H1 (cell line): ENCODE data around the gene NLK. TPM values are rescaled to one million over a fixed set of nuclear protein-coding genes. Genes with fewer than 3 reads are reported as not detected.

ENCODE experiments used
- CTCF ChIA-PET: fragments of 300-600 bp; sonication (Branson Sonifier 250); formaldehyde crosslinking; loops from one replicate; lab custom pipeline; 2021; ENCODE audit not compliant: partially characterized antibody; lab: Charles Lee
- POLR2A ChIA-PET: fragments of 300-600 bp; sonication (Branson Sonifier 250); formaldehyde crosslinking; loops from one replicate; lab custom pipeline; 2021; ENCODE audit warnings: inconsistent platforms; ENCODE audit not compliant: partially characterized antibody; lab: Charles Lee
- DNase-seq, 2 experiments: peaks; one replicate each; pipeline versions ENCODE4 v3.0.0 to v3.0.0-alpha.2; 2010 to 2022; ENCODE audit warnings: low spot score in 2 of 2, low read depth in 1 of 2, mixed read lengths in 1 of 2
- FAIRE-seq: peaks from 2 replicates; lab custom pipeline; 2011; peaks lifted over from hg19 to GRCh38; lab: Jason Lieb, UNC
- H2AFZ ChIP-seq: 2 replicates; pipeline ENCODE4 v1.8.1; 2012; ENCODE audit warnings: low read length, inconsistent platforms
- H2AK5ac ChIP-seq: 2 replicates; pipeline ENCODE4 v1.6.1; 2013; ENCODE audit warnings: low read depth, low read length
- H2BK120ac ChIP-seq: replicated peaks from 2 replicates; pipeline ENCODE3; 2013; ENCODE audit warnings: low read depth, low read length, inconsistent platforms
- H2BK12ac ChIP-seq: 2 replicates; pipeline ENCODE4 v1.6.1; 2013; ENCODE audit warnings: low read depth, low read length
- H2BK15ac ChIP-seq: 2 replicates; pipeline ENCODE4 v1.6.1; 2013; ENCODE audit warnings: low read length
- H2BK20ac ChIP-seq: 2 replicates; pipeline ENCODE4 v1.6.1; 2013; ENCODE audit warnings: low read length
- H2BK5ac ChIP-seq: 2 replicates; pipeline ENCODE4 v1.6.1; 2013; ENCODE audit warnings: low read depth, low read length
- H3K14ac ChIP-seq: 2 replicates; pipeline ENCODE4 v1.6.1; 2013; ENCODE audit warnings: inconsistent platforms; ENCODE audit not compliant: insufficient read length
- H3K18ac ChIP-seq: 2 replicates; pipeline ENCODE4 v1.6.1; 2013; ENCODE audit warnings: low read length; ENCODE audit errors: extremely low read depth
- H3K23ac ChIP-seq: 2 replicates; pipeline ENCODE4 v1.6.1; 2013; ENCODE audit warnings: inconsistent platforms; ENCODE audit not compliant: insufficient read length
- H3K23me2 ChIP-seq: 2 replicates; pipeline ENCODE4 v1.6.1; 2013; ENCODE audit warnings: low read depth, low read length
- H3K27ac ChIP-seq: 2 replicates; pipeline ENCODE4 v1.6.1; 2011; ENCODE audit warnings: low read depth, low read length, inconsistent platforms
- H3K27me3 ChIP-seq, 4 experiments: replicated peaks in 1 of 4; 1 replicate in 1 of 4; 2 replicates in 3 of 4; pipeline versions ENCODE4 v1.6.1 to v1.8.1; 2011 to 2013; ENCODE audit warnings: low read length in 3 of 4, mild to moderate bottlenecking in 3 of 4, inconsistent platforms in 2 of 4, mixed read lengths in 2 of 4, moderate library complexity in 1 of 4; ENCODE audit not compliant: control insufficient read depth in 3 of 4, insufficient read depth in 3 of 4; ENCODE audit errors: extremely low read depth in 1 of 4
- H3K36me3 ChIP-seq, 4 experiments: 2 replicates each; pipeline versions ENCODE4 v1.6.1 to v1.8.1; 2011 to 2013; ENCODE audit warnings: mild to moderate bottlenecking in 4 of 4, low read length in 3 of 4, moderate library complexity in 2 of 4, control low read depth in 1 of 4, inconsistent platforms in 1 of 4; ENCODE audit not compliant: insufficient read depth in 4 of 4, control insufficient read depth in 2 of 4
- H3K4ac ChIP-seq: replicated peaks from 2 replicates; pipeline ENCODE3; 2013; ENCODE audit warnings: low read length, low read depth, mixed read lengths, inconsistent platforms; ENCODE audit not compliant: insufficient read length
- H3K4me1 ChIP-seq, 4 experiments: replicated peaks in 1 of 4; 1 replicate in 1 of 4; 2 replicates in 3 of 4; pipeline versions ENCODE4 v1.6.1 to v1.8.1; 2011 to 2013; ENCODE audit warnings: low read length in 3 of 4, inconsistent platforms in 2 of 4, mixed read lengths in 1 of 4; ENCODE audit not compliant: insufficient read depth in 4 of 4, control insufficient read depth in 3 of 4
- H3K4me2 ChIP-seq, 2 experiments: 2 replicates each; pipeline versions ENCODE4 v1.6.1 to v1.8.1; 2011 to 2013; ENCODE audit warnings: low read depth in 2 of 2, low read length in 2 of 2, control low read depth in 1 of 2, inconsistent platforms in 1 of 2, mild to moderate bottlenecking in 1 of 2; ENCODE audit not compliant: insufficient read depth in 1 of 2
- H3K4me3 ChIP-seq, 4 experiments: fragments of 200-600, 300-600 bp in 1 of 4; sonication (generic), shearing (Covaris generic), sonication (Bioruptor Twin) in 1 of 4; 2 replicates each; pipeline versions ENCODE4 v1.5.1 to v1.8.1; 2011 to 2016; ENCODE audit warnings: low read length in 4 of 4, low read depth in 3 of 4, control low read depth in 2 of 4, inconsistent platforms in 2 of 4, mild to moderate bottlenecking in 2 of 4, mixed read lengths in 1 of 4, moderate library complexity in 1 of 4; ENCODE audit not compliant: insufficient read depth in 2 of 4; ENCODE audit errors: extremely low read depth in 1 of 4
- H3K56ac ChIP-seq: replicated peaks from 2 replicates; pipeline ENCODE3; 2013; ENCODE audit warnings: low read depth, mild to moderate bottlenecking, mixed read lengths, low read length, inconsistent platforms; ENCODE audit not compliant: insufficient read length
- H3K79me1 ChIP-seq: 2 replicates; pipeline ENCODE4 v1.6.1; 2013; ENCODE audit warnings: low read depth, low read length, control low read depth
- H3K79me2 ChIP-seq, 2 experiments: 2 replicates each; pipeline versions ENCODE4 v1.6.1 to v1.8.1; 2012 to 2013; ENCODE audit warnings: low read length in 2 of 2, mild to moderate bottlenecking in 2 of 2, inconsistent platforms in 1 of 2; ENCODE audit not compliant: insufficient read depth in 2 of 2, control insufficient read depth in 1 of 2
- H3K9ac ChIP-seq, 4 experiments: replicated peaks in 1 of 4; 1 replicate in 1 of 4; 2 replicates in 3 of 4; pipeline versions ENCODE4 v1.6.1 to v1.8.1; 2011 to 2013; ENCODE audit warnings: low read depth in 3 of 4, low read length in 3 of 4, control low read depth in 2 of 4, mild to moderate bottlenecking in 2 of 4, moderate library complexity in 2 of 4, inconsistent platforms in 1 of 4; ENCODE audit errors: extremely low read depth in 1 of 4
- H3K9me3 ChIP-seq, 2 experiments: 2 replicates each; pipeline versions ENCODE4 v1.6.1 to v1.8.1; 2012 to 2013; ENCODE audit warnings: mild to moderate bottlenecking in 2 of 2, moderate library complexity in 2 of 2, control low read depth in 1 of 2, inconsistent platforms in 1 of 2, low read depth in 1 of 2, low read length in 1 of 2, mixed read lengths in 1 of 2; ENCODE audit not compliant: insufficient read depth in 2 of 2
- H4K20me1 ChIP-seq, 2 experiments: replicated peaks in 1 of 2; 2 replicates each; pipeline versions ENCODE3 to v1.8.1; 2011 to 2013; ENCODE audit warnings: inconsistent platforms in 2 of 2, low read length in 2 of 2, mild to moderate bottlenecking in 1 of 2; ENCODE audit not compliant: insufficient read depth in 2 of 2, control insufficient read depth in 1 of 2
- H4K5ac ChIP-seq: 2 replicates; pipeline ENCODE4 v1.6.1; 2013; ENCODE audit warnings: low read length, low read depth, mixed read lengths, inconsistent platforms; ENCODE audit not compliant: insufficient read length
- H4K8ac ChIP-seq: 2 replicates; pipeline ENCODE4 v1.8.0; 2013; ENCODE audit warnings: mild to moderate bottlenecking, moderate library complexity, low read length, inconsistent platforms; ENCODE audit not compliant: insufficient read depth; ENCODE audit errors: extremely low read depth
- H4K91ac ChIP-seq: replicated peaks from 2 replicates; pipeline ENCODE3; 2013; ENCODE audit warnings: low read length, mixed read lengths, inconsistent platforms; ENCODE audit not compliant: insufficient read length
- BACH1 ChIP-seq: IDR thresholded peaks from 2 replicates; pipeline ENCODE4 v1.6.1; 2012; ENCODE audit warnings: low read length, improper control_type of control experiment
- BRCA1 ChIP-seq: IDR thresholded peaks from 2 replicates; pipeline ENCODE4 v1.6.1; 2012; ENCODE audit warnings: low read depth, low read length, improper control_type of control experiment
- CEBPB ChIP-seq: IDR thresholded peaks from 2 replicates; pipeline ENCODE4 v1.6.1; 2012; ENCODE audit warnings: low read depth, low read length
- KDM1A ChIP-seq: fragments of 200-600, 300-600 bp; sonication (generic); IDR thresholded peaks from 2 replicates; pipeline ENCODE4 v1.7.1; 2016; ENCODE audit warnings: mild to moderate bottlenecking, low read length, borderline replicate concordance
- KDM5A ChIP-seq: fragments of 200-600 bp; IDR thresholded peaks from 2 replicates; pipeline ENCODE4 v1.7.1; 2012; ENCODE audit warnings: mild to moderate bottlenecking, low read length, inconsistent platforms, mixed read lengths
- MAFK ChIP-seq: IDR thresholded peaks from 2 replicates; pipeline ENCODE4 v1.6.1; 2012; ENCODE audit warnings: low read depth, mild to moderate bottlenecking, improper control_type of control experiment, low read length
- NANOG ChIP-seq: IDR thresholded peaks from 2 replicates; pipeline ENCODE4 v1.6.1; 2011; ENCODE audit warnings: low read length, low read depth, mild to moderate bottlenecking, inconsistent platforms; ENCODE audit not compliant: insufficient read depth, poor library complexity, severe bottlenecking
- PHF8 ChIP-seq: fragments of 200-600 bp; sonication (generic); conservative IDR thresholded peaks from 2 replicates; pipeline ENCODE4 v1.7.1; 2012; ENCODE audit warnings: low read depth, mild to moderate bottlenecking, inconsistent platforms, low read length, moderate library complexity
- POLR2A ChIP-seq, 2 experiments: IDR thresholded peaks; 1 replicate in 1 of 2; 2 replicates in 1 of 2; pipeline ENCODE4 v1.6.1; 2011; ENCODE audit warnings: low read depth in 2 of 2, low read length in 2 of 2, mild to moderate bottlenecking in 2 of 2; ENCODE audit errors: control extremely low read depth in 1 of 2
- POLR2AphosphoS5 ChIP-seq: IDR thresholded peaks from 2 replicates; pipeline ENCODE4 v1.6.1; 2011; ENCODE audit warnings: low read depth, low read length
- SP1 ChIP-seq: IDR thresholded peaks from 2 replicates; pipeline ENCODE4 v1.6.1; 2011; ENCODE audit warnings: low read depth, low read length
- SP2 ChIP-seq: IDR thresholded peaks from 2 replicates; pipeline ENCODE4 v1.6.1; 2012; ENCODE audit warnings: mild to moderate bottlenecking, low read length, inconsistent platforms
- WGBS, 2 experiments: shearing (Covaris generic) in 1 of 2; methylation state at CpG; one replicate each; pipeline versions ENCODE4 v1.1.6 to v1.1.7; 2013 to 2015; ENCODE audit warnings: low lambda C conversion rate in 2 of 2, mixed read lengths in 2 of 2, inconsistent platforms in 1 of 2, low coverage in 1 of 2, missing lambda C conversion rate in 1 of 2; ENCODE audit not compliant: insufficient replicate concordance in 2 of 2, insufficient coverage in 1 of 2, insufficient read length in 1 of 2; ENCODE audit errors: extremely low coverage in 1 of 2, missing lambda C conversion rate in 1 of 2; 5-methylcytosine and 5-hydroxymethylcytosine counted together
- polyA plus RNA-seq, 7 experiments: library from polyadenylated mRNA; depleted of rRNA in 3 of 7; stranded (reverse) in 5 of 7; unstranded in 2 of 7; fragments of >200 nt in 5 of 7; fragments of 200-250 nt in 2 of 7; gene quantifications; 1 replicate in 5 of 7; 2 replicates in 1 of 7; 4 replicates in 1 of 7; pipeline versions ENCODE4 v1.2.1 to v1.2.3, GENCODE V29; 2011 to 2013; ENCODE audit warnings: missing spikeins in 2 of 7, mixed read lengths in 2 of 7
- total RNA-seq: library from RNA; stranded (reverse); fragmentation: NEBNext Ultra II Directional; extraction: Animal tissue kit (Norgen Biotek cat#: 25700); gene quantifications from 2 replicates; pipeline ENCODE4 v1.2.1, GENCODE V29; 2021
- TF ChIP-seq, protein P1 (sequence below): IDR thresholded peaks from 2 replicates; pipeline ENCODE4 v1.6.1; 2012; ENCODE audit warnings: low read length, inconsistent platforms

NLK gene
- total and polyA plus RNA-seq, 2 of the 8 experiments (the other 6 are each of a cell fraction or from before 2014, with no cell fraction given): 30.8 to 49.9 TPM

DNA sequence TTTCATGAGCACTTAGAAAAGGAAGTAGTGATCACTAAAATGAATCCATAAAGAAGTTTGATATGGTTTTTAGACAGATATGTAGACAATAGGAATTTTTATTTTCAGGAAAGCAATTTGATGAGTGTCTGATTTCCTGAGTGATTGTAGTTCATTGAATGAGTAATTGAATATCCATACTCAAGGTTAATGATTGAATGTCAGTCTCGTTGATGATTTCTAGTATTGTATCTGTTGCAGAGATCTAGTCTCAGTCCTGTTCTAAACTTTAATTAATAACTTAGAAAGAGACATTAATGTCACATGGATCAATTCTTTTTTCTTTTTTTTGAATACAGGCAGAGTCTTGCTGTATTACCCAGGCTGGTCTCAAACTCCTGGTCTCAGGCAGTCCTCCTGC, 78.3 kb downstream of the NLK start:
- Histone ChIP-seq H4K91ac (no peak overlapping the region), H3K36me3 (peaks cover 0 to 8% (median 0%) of the 10 kb centered on the region in 4 experiments; a peak in 2 of 8 replicates), H4K20me1 (peaks cover 0 to 5% of the 10 kb centered on the region in 2 experiments), H3K27ac (no peak overlapping the region), H2BK5ac (no peak overlapping the region), H3K4me1 (peaks cover 0 to 4% (median 2%) of the 10 kb centered on the region in 4 experiments; a peak in 4 of 7 replicates), H3K79me1 (no peaks in the 10 kb centered on the region), H3K56ac (no peak overlapping the region), H3K23ac (no peak overlapping the region), H4K5ac (no peak overlapping the region), H2BK120ac (no peak overlapping the region), H3K9ac (no peak overlapping the region), H3K79me2 (peaks cover 0 to 45% of the 10 kb centered on the region in 2 experiments; a peak in 2 of 4 replicates), H3K4me3 (no peak overlapping the region), H2AK5ac (no peak overlapping the region), H2BK12ac (no peak overlapping the region), H3K9me3 (no peaks in the 10 kb centered on the region), H2AFZ (no peak overlapping the region), H3K18ac (no peak overlapping the region), H3K23me2 (no peaks in the 10 kb centered on the region), H2BK20ac (no peak overlapping the region), H3K27me3 (no peaks in the 10 kb centered on the region), H4K8ac (no peak overlapping the region), H3K4ac (no peak overlapping the region), H3K14ac (no peak overlapping the region), H2BK15ac (no peak overlapping the region), H3K4me2 (no peak overlapping the region)
- POLR2A ChIA-PET: interaction anchor here (1.4 kb wide), 1 partner anchor 90 kb away, joined by 3 read pairs; no protein-coding TSS in a partner anchor
- FAIRE-seq: no peak
- no peak for DNase-seq
- 95% methylated on average over 1 of the region's 1 CpG; no CpG with 5 or more reads in 1 of the 2 experiments for WGBS, 2 experiments
- CTCF ChIA-PET: interaction anchor here (0.7 kb wide), 1 partner anchor 164 kb away, joined by 3 read pairs; no protein-coding TSS in a partner anchor
- TF ChIP-seq SP2 (no peak), POLR2A (IDR thresholded peaks at IDR 0.05; ENCODE audit: control extremely low read depth in 1 of 2, low read depth in 2 of 2, low read length in 2 of 2) (no peak), PHF8 (no peak), KDM5A (no peak), BACH1 (no peak), SP1 (no peak), NANOG (no peak), POLR2AphosphoS5 (no peak), BRCA1 (no peak), KDM1A (no peak), MAFK (no peak), CEBPB (no peak)
- TF ChIP-seq, protein P1, sequence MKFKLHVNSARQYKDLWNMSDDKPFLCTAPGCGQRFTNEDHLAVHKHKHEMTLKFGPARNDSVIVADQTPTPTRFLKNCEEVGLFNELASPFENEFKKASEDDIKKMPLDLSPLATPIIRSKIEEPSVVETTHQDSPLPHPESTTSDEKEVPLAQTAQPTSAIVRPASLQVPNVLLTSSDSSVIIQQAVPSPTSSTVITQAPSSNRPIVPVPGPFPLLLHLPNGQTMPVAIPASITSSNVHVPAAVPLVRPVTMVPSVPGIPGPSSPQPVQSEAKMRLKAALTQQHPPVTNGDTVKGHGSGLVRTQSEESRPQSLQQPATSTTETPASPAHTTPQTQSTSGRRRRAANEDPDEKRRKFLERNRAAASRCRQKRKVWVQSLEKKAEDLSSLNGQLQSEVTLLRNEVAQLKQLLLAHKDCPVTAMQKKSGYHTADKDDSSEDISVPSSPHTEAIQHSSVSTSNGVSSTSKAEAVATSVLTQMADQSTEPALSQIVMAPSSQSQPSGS: no peak
